Stimulated activated naive CD8-positive, alpha-beta T cell treated with anti-CD3 and anti-CD28 coated beads, Interleukin-15, amount 100 ng/mL, for 72 hours (primary cell): Measurements from ENCODE around the gene GSE1.
A peak's percentile ranks its signal among the peaks of the same experiment; 100 is the strongest.

Experiments used
- ATAC-seq: fragments of 150-1000 bp; cut with Tn5 transposase; 2 replicates; pipeline ENCODE4 v1.10.0; 2021; ENCODE audit warnings: mild to moderate bottlenecking, moderate library complexity
- DNase-seq, 2 donors: peaks; one replicate each; pipeline ENCODE4 v3.0.0; 2021 to 2022
- H3K27ac Mint-ChIP-seq, 2 donors: one replicate each; pipeline ENCODE4 v1.8.0; 2022; ENCODE audit warnings: mild to moderate bottlenecking in 2 of 2, mixed read lengths in 2 of 2, moderate library complexity in 2 of 2
- H3K27me3 Mint-ChIP-seq: one replicate; pipeline ENCODE4 v1.8.0; 2022; ENCODE audit warnings: mixed read lengths
- H3K4me1 Mint-ChIP-seq: one replicate; pipeline ENCODE4 v1.8.0; 2022; ENCODE audit warnings: mild to moderate bottlenecking, mixed read lengths
- H3K4me3 Mint-ChIP-seq, 2 donors: one replicate each; pipeline ENCODE4 v1.8.0; 2022; ENCODE audit warnings: mild to moderate bottlenecking in 2 of 2, mixed read lengths in 2 of 2, moderate library complexity in 1 of 2
- H3K9me3 Mint-ChIP-seq, 2 donors: one replicate each; pipeline ENCODE4 v1.8.0; 2022; ENCODE audit warnings: mixed read lengths in 2 of 2

The GSE1 gene

GRCh38 chr16:85626191-85626981, 13.3 kb downstream of the GSE1 start:
- Mint-ChIP-seq H3K4me1 (peaks cover 87% of the 10 kb centered on the region), H3K4me3 (peak overlapping the region in 1 of 2 donors; percentile 74), H3K27me3 (no peaks in the 10 kb centered on the region), H3K27ac (peak overlapping the region; percentile 65 to 83), H3K9me3 (peaks cover 0 to 16% of the 10 kb centered on the region in 2 donors)
- DNase-seq (no peak), ATAC-seq (no peak)

GRCh38 chr16:85627089-85627488, 14.0 kb downstream of the GSE1 start:
- ATAC-seq = peak; percentile 67
- DNase-seq = peak in 1 of 2 donors; percentile 39
- H3K27ac Mint-ChIP-seq = peak overlapping the region in 1 of 2 donors; percentile 38
- H3K4me3 Mint-ChIP-seq = no peak overlapping the region
- H3K27me3 Mint-ChIP-seq = no peaks in the 10 kb centered on the region
- H3K4me1 Mint-ChIP-seq = peaks cover 81% of the 10 kb centered on the region
- H3K9me3 Mint-ChIP-seq = peaks cover 0 to 16% of the 10 kb centered on the region in 2 donors

- Mint-ChIP-seq H3K9me3 (peaks cover 0 to 16% of the 10 kb centered on the region in 2 donors), H3K27me3 (no peaks in the 10 kb centered on the region), H3K4me1 (peaks cover 80% of the 10 kb centered on the region), H3K4me3 (no peak overlapping the region), H3K27ac (peak overlapping the region in 1 of 2 donors; percentile 38)
- DNase-seq (no peak), ATAC-seq (no peak)
Measured at GRCh38 chr16:85627526-85628264, 14.6 kb downstream of the GSE1 start.

GRCh38 chr16:85628265-85628556, 15.1 kb downstream of the GSE1 start:
- H3K4me1 Mint-ChIP-seq = peaks cover 76% of the 10 kb centered on the region
- no peak overlapping the region for H3K27ac Mint-ChIP-seq
- no peak for ATAC-seq
- no peak overlapping the region for H3K4me3 Mint-ChIP-seq
- peaks cover 0 to 16% of the 10 kb centered on the region in 2 donors for H3K9me3 Mint-ChIP-seq
- no peaks in the 10 kb centered on the region for H3K27me3 Mint-ChIP-seq
- no peak for DNase-seq

- Mint-ChIP-seq H3K4me3 (no peak overlapping the region), H3K27ac (no peak overlapping the region), H3K4me1 (peaks cover 71% of the 10 kb centered on the region), H3K9me3 (peaks cover 0 to 16% of the 10 kb centered on the region in 2 donors), H3K27me3 (no peaks in the 10 kb centered on the region)
- ATAC-seq (no peak), DNase-seq (no peak)
Measured at GRCh38 chr16:85628645-85629044, 15.5 kb downstream of the GSE1 start.

- Mint-ChIP-seq H3K4me3 (no peak overlapping the region), H3K9me3 (peaks cover 0 to 16% of the 10 kb centered on the region in 2 donors), H3K27me3 (no peaks in the 10 kb centered on the region), H3K27ac (no peak overlapping the region), H3K4me1 (peaks cover 65% of the 10 kb centered on the region)
- ATAC-seq = no peak
- no peak for DNase-seq
Measured at GRCh38 chr16:85629326-85629725, 16.2 kb downstream of the GSE1 start.

GRCh38 chr16:85629853-85630252, 16.7 kb downstream of the GSE1 start:
- H3K27ac Mint-ChIP-seq = no peak overlapping the region
- no peak for ATAC-seq
- DNase-seq = no peak
- H3K9me3 Mint-ChIP-seq = peaks cover 0 to 16% of the 10 kb centered on the region in 2 donors
- peaks cover 61% of the 10 kb centered on the region for H3K4me1 Mint-ChIP-seq
- no peaks in the 10 kb centered on the region for H3K27me3 Mint-ChIP-seq
- no peak overlapping the region for H3K4me3 Mint-ChIP-seq

GRCh38 chr16:85631230-85631629, 18.1 kb downstream of the GSE1 start:
- Mint-ChIP-seq H3K9me3 (peaks cover 0 to 16% of the 10 kb centered on the region in 2 donors), H3K4me3 (no peak overlapping the region), H3K27ac (no peak overlapping the region), H3K27me3 (no peaks in the 10 kb centered on the region), H3K4me1 (peaks cover 54% of the 10 kb centered on the region)
- no peak for ATAC-seq
- DNase-seq = no peak

GRCh38 chr16:85631802-85632393, 18.8 kb downstream of the GSE1 start:
- ATAC-seq = no peak
- Mint-ChIP-seq H3K9me3 (peaks cover 0 to 16% of the 10 kb centered on the region in 2 donors), H3K27ac (no peak overlapping the region), H3K4me3 (no peak overlapping the region), H3K4me1 (peaks cover 47% of the 10 kb centered on the region), H3K27me3 (no peaks in the 10 kb centered on the region)
- DNase-seq = no peak

- Mint-ChIP-seq H3K27ac (no peak overlapping the region), H3K9me3 (peaks cover 0 to 16% of the 10 kb centered on the region in 2 donors), H3K27me3 (no peaks in the 10 kb centered on the region), H3K4me1 (peaks cover 40% of the 10 kb centered on the region), H3K4me3 (no peak overlapping the region)
- ATAC-seq (no peak), DNase-seq (no peak)
Measured at GRCh38 chr16:85632709-85633437, 19.8 kb downstream of the GSE1 start.

GRCh38 chr16:85633438-85633743, 20.3 kb downstream of the GSE1 start:
- H3K4me3 Mint-ChIP-seq = no peak overlapping the region
- no peak overlapping the region for H3K27ac Mint-ChIP-seq
- peaks cover 36% of the 10 kb centered on the region for H3K4me1 Mint-ChIP-seq
- H3K9me3 Mint-ChIP-seq = peaks cover 0 to 16% of the 10 kb centered on the region in 2 donors
- no peak for DNase-seq
- H3K27me3 Mint-ChIP-seq = no peaks in the 10 kb centered on the region
- ATAC-seq = no peak

- H3K27ac Mint-ChIP-seq = no peak overlapping the region
- no peak overlapping the region for H3K4me3 Mint-ChIP-seq
- H3K4me1 Mint-ChIP-seq = peaks cover 32% of the 10 kb centered on the region
- ATAC-seq (no peak), DNase-seq (no peak)
- H3K9me3 Mint-ChIP-seq = peaks cover 0 to 15% of the 10 kb centered on the region in 2 donors
- H3K27me3 Mint-ChIP-seq = no peaks in the 10 kb centered on the region
Measured at GRCh38 chr16:85633888-85634287, 20.8 kb downstream of the GSE1 start.

GRCh38 chr16:85634747-85635544, 21.8 kb downstream of the GSE1 start:
- ATAC-seq (no peak), DNase-seq (no peak)
- H3K27me3 Mint-ChIP-seq = no peaks in the 10 kb centered on the region
- peaks cover 29% of the 10 kb centered on the region for H3K4me1 Mint-ChIP-seq
- peak overlapping the region in 1 of 2 donors; percentile 54 for H3K27ac Mint-ChIP-seq
- no peak overlapping the region for H3K4me3 Mint-ChIP-seq
- H3K9me3 Mint-ChIP-seq = peaks cover 0 to 4% of the 10 kb centered on the region in 2 donors

- Mint-ChIP-seq H3K9me3 (no peaks in the 10 kb centered on the region), H3K4me1 (peaks cover 26% of the 10 kb centered on the region), H3K4me3 (no peak overlapping the region), H3K27ac (no peak overlapping the region), H3K27me3 (no peaks in the 10 kb centered on the region)
- DNase-seq (no peak), ATAC-seq (no peak)
Measured at GRCh38 chr16:85635545-85636140, 22.5 kb downstream of the GSE1 start.
